T-helper 1 cell treated with Interleukin-12 subunit alpha and Interleukin-12 subunit beta and Interleukin-4 antibody, amounts not matched to agents 30 ng/mL and 1 ng/mL, for 36 hours (primary cell): ENCODE data around the gene PCDHA12. TPM values are rescaled to one million over a fixed set of nuclear protein-coding genes. Genes with fewer than 3 reads are reported as not detected.

Experiments
- total RNA-seq: library from RNA; stranded (reverse); gene quantifications from 2 replicates; pipeline ENCODE4 v1.2.3, GENCODE V29; 2022

The PCDHA12 gene
- total RNA-seq, 1 donor from 2014 or later = not detected

Other genes starting within 250 kb of the PCDHA12 start
- gene CD14, start 242.1 kb upstream of the PCDHA12 start, total RNA-seq = 0.51 and 0.56 TPM in 2 replicates
- 25.6 and 28.6 TPM in 2 replicates for gene TMCO6, start 235.9 kb upstream of the PCDHA12 start, total RNA-seq
- gene NDUFA2, start 227.7 kb upstream of the PCDHA12 start, total RNA-seq = 67.9 and 72.9 TPM in 2 replicates
- gene IK, start 227.5 kb upstream of the PCDHA12 start, total RNA-seq = 117 and 120 TPM in 2 replicates
- 33.0 and 35.7 TPM in 2 replicates for gene WDR55, start 210.4 kb upstream of the PCDHA12 start, total RNA-seq
- gene DND1, start 201.7 kb upstream of the PCDHA12 start, total RNA-seq = 3.9 and 4.5 TPM in 2 replicates
- 92.9 and 96.9 TPM in 2 replicates for gene HARS1, start 183.9 kb upstream of the PCDHA12 start, total RNA-seq
- 32.0 and 34.6 TPM in 2 replicates for gene HARS2, start 183.9 kb upstream of the PCDHA12 start, total RNA-seq
- 62.0 and 63.3 TPM in 2 replicates for gene ZMAT2, start 174.9 kb upstream of the PCDHA12 start, total RNA-seq
- not detected in 2 replicates for gene PCDHA1, start 89.2 kb upstream of the PCDHA12 start, total RNA-seq
- not detected in 2 replicates for gene PCDHA2, start 80.5 kb upstream of the PCDHA12 start, total RNA-seq
- not detected in 2 replicates for gene PCDHA3, start 74.3 kb upstream of the PCDHA12 start, total RNA-seq
- not detected in 2 replicates for gene PCDHA4, start 68.2 kb upstream of the PCDHA12 start, total RNA-seq
- not detected in 2 replicates for gene PCDHA5, start 53.7 kb upstream of the PCDHA12 start, total RNA-seq
- not detected in 2 replicates for gene PCDHA6, start 47.3 kb upstream of the PCDHA12 start, total RNA-seq
- not detected in 2 replicates for gene PCDHA7, start 41.0 kb upstream of the PCDHA12 start, total RNA-seq
- not detected in 2 replicates for gene PCDHA8, start 34.1 kb upstream of the PCDHA12 start, total RNA-seq
- not detected in 2 replicates for gene PCDHA9, start 26.9 kb upstream of the PCDHA12 start, total RNA-seq
- not detected in 2 replicates for gene PCDHA10, start 19.4 kb upstream of the PCDHA12 start, total RNA-seq
- gene PCDHA11, start 6.4 kb upstream of the PCDHA12 start, total RNA-seq = not detected in 2 replicates
- not detected in 2 replicates for gene PCDHA13, start 6.8 kb downstream of the PCDHA12 start, total RNA-seq
- gene PCDHAC1, start 51.0 kb downstream of the PCDHA12 start, total RNA-seq = not detected in 2 replicates
- gene PCDHAC2, start 91.2 kb downstream of the PCDHA12 start, total RNA-seq = not detected in 2 replicates
- gene PCDHB1, start 176.1 kb downstream of the PCDHA12 start, total RNA-seq = not detected in 2 replicates
- gene PCDHB2, start 219.3 kb downstream of the PCDHA12 start, total RNA-seq = 0.07 TPM in 1 of 2 replicates, not detected in the other
- gene PCDHB3, start 225.2 kb downstream of the PCDHA12 start, total RNA-seq = not detected in 2 replicates
- not detected in 2 replicates for gene PCDHB4, start 246.5 kb downstream of the PCDHA12 start, total RNA-seq